PC-3 (cell line): Measurements from ENCODE around the gene CHST9. TPM values are rescaled to one million over a fixed set of nuclear protein-coding genes. Genes with fewer than 3 reads are reported as not detected.

Experiments used
- ATAC-seq: fragments of 200-7000 bp; cut with Tn5 transposase; 2 replicates; pipeline ENCODE4 v1.9.1; 2020; ENCODE audit warnings: mild to moderate bottlenecking, moderate library complexity
- BruUV-seq: library from RNA; stranded (reverse); fragments of 400-500 nt; replicated peaks from 2 replicates; lab custom pipeline; 2021; lab: Mats Ljungman, UMichigan
- CTCF ChIA-PET: fragments of 300-600 bp; sonication (Branson Sonifier 250); formaldehyde crosslinking; loops from one replicate; lab custom pipeline; 2022; ENCODE audit warnings: antibody characterized with exemption; lab: Charles Lee
- POLR2A ChIA-PET: fragments of 300-600 bp; sonication (Branson Sonifier 250); formaldehyde crosslinking; loops from one replicate; lab custom pipeline; 2022; ENCODE audit warnings: antibody characterized with exemption; ENCODE audit not compliant: unreplicated experiment; lab: Charles Lee
- DNase-seq: peaks from one replicate; pipeline ENCODE4 v3.0.0-alpha.2; 2015
- H2AFZ ChIP-seq: fragments of 300-600 bp; sonication (generic); 2 replicates; pipeline ENCODE4 v1.6.0; 2016; ENCODE audit warnings: antibody characterized with exemption, low read length
- H3F3A ChIP-seq: fragments of 300-600 bp; sonication (generic); one replicate; pipeline ENCODE4 v1.6.0; 2017; ENCODE audit warnings: antibody characterized with exemption, low read length, control low read depth, mild to moderate bottlenecking; ENCODE audit not compliant: unreplicated experiment
- H3K27ac ChIP-seq: fragments of 300-600 bp; sonication (generic); 2 replicates; pipeline ENCODE4 v1.5.1; 2016; ENCODE audit warnings: mild to moderate bottlenecking, low read length
- H3K27me3 ChIP-seq: fragments of 300-600 bp; sonication (generic); 2 replicates; pipeline ENCODE4 v1.6.1; 2016; ENCODE audit warnings: low read length, mixed read lengths
- H3K36me3 ChIP-seq: fragments of 300-600 bp; sonication (generic); 2 replicates; pipeline ENCODE4 v1.6.1; 2016; ENCODE audit warnings: low read depth, mixed run types, low read length, mixed read lengths
- H3K4me1 ChIP-seq: fragments of 300-600 bp; sonication (generic); 2 replicates; pipeline ENCODE4 v1.5.1; 2016; ENCODE audit warnings: low read length; ENCODE audit not compliant: insufficient read depth
- H3K4me2 ChIP-seq: fragments of 300-600 bp; sonication (generic); 2 replicates; pipeline ENCODE4 v1.6.0; 2016; ENCODE audit warnings: low read length
- H3K4me3 ChIP-seq: fragments of 300-600 bp; sonication (generic); 2 replicates; pipeline ENCODE4 v1.5.1; 2016; ENCODE audit warnings: mild to moderate bottlenecking, low read length, mixed read lengths
- H3K79me2 ChIP-seq: fragments of 300-600 bp; sonication (generic); 2 replicates; pipeline ENCODE4 v1.6.1; 2017; ENCODE audit warnings: low read length, mixed read lengths
- H3K9ac ChIP-seq: fragments of 300-600 bp; sonication (generic); 2 replicates; pipeline ENCODE4 v1.6.0; 2016; ENCODE audit warnings: mild to moderate bottlenecking, low read length
- H3K9me2 ChIP-seq: fragments of 300-600 bp; sonication (generic); replicated peaks from 2 replicates; pipeline ENCODE4 v1.6.1; 2016; ENCODE audit warnings: mixed run types, low read length, mixed read lengths
- H3K9me3 ChIP-seq: fragments of 300-600 bp; sonication (generic); 2 replicates; pipeline ENCODE4 v1.6.1; 2016; ENCODE audit warnings: low read length, mixed read lengths
- H4K20me1 ChIP-seq: fragments of 300-600 bp; sonication (generic); 2 replicates; pipeline ENCODE4 v1.6.1; 2016; ENCODE audit warnings: low read length, mixed read lengths
- EZH2 ChIP-seq: fragments of 300-600 bp; sonication (generic); IDR thresholded peaks from one replicate; pipeline ENCODE4 v1.6.1; 2017; ENCODE audit warnings: antibody characterized with exemption, mild to moderate bottlenecking, low read length; ENCODE audit not compliant: unreplicated experiment
- EZH2phosphoT487 ChIP-seq: fragments of 300-600 bp; sonication (generic); IDR thresholded peaks from 2 replicates; pipeline ENCODE4 v1.6.1; 2018; ENCODE audit warnings: mild to moderate bottlenecking, antibody characterized with exemption, low read length, borderline replicate concordance
- intact Hi-C: fragments of 100-400 bp; cut with micrococcal nuclease; formaldehyde crosslinking; loops from 2 replicates; pipeline ENCODE4 v1.9.0; 2023
- total RNA-seq: library from RNA; depleted of rRNA; stranded (reverse); fragments of >200 nt; gene quantifications from 2 replicates; pipeline ENCODE4 v1.2.3, GENCODE V29; 2014
- TF ChIP-seq, protein P1 (sequence below): fragments of 300-600 bp; sonication (generic); conservative IDR thresholded peaks from 2 replicates; pipeline ENCODE4 v1.5.1; 2017; ENCODE audit warnings: antibody characterized with exemption, low read depth, mild to moderate bottlenecking, low read length

The CHST9 gene
- total RNA-seq, 1 experiment from 2014 or later: not detected

DNA sequence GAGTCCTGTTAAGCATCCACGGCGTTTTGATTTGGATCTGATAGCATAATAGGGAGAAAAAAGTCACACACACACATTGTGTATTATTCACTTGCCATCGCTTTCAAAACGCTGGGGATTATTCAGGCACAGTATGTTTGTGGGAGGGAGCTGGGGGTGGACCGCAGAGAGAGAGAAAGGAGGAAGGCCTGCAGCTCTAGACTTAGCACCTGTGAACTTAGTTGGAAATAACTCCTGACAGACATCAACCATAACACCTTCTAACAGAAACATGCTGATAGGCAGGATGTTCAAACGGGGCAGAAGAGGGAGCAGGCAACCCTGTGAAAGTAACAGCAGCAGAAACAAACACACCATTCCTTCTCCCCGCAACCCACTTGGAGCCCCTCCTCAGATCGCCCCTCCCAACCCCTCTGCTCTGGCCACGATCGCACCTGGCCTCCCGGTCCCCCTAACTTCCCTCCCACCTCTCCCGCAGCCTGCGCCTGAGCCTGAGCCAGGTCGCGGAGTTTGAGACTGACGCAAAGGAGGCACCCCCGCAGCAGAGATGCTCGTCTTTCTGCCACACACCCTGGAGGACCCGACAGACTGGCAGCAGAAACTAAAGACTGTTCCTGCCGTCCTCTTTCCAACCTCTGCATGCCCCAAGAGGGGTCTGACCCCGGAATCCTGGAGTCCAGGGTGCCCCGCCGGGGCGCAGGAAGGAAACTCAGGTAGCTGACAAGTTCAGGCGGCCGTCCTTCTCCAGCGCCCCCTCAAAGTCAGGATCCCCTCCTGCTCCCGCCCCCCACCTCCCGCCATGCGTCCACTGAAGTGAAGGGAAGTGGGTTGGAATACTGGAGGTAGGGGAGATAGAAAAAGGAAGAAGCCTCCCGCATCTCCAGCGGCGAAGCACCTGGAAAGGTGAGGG lies 738 bp downstream of the CHST9 start:
- no peak for DNase-seq
- CTCF ChIA-PET: no interaction called here
- TF ChIP-seq EZH2 (peak; percentile 33), EZH2phosphoT487 (no peak)
- TF ChIP-seq, protein P1, sequence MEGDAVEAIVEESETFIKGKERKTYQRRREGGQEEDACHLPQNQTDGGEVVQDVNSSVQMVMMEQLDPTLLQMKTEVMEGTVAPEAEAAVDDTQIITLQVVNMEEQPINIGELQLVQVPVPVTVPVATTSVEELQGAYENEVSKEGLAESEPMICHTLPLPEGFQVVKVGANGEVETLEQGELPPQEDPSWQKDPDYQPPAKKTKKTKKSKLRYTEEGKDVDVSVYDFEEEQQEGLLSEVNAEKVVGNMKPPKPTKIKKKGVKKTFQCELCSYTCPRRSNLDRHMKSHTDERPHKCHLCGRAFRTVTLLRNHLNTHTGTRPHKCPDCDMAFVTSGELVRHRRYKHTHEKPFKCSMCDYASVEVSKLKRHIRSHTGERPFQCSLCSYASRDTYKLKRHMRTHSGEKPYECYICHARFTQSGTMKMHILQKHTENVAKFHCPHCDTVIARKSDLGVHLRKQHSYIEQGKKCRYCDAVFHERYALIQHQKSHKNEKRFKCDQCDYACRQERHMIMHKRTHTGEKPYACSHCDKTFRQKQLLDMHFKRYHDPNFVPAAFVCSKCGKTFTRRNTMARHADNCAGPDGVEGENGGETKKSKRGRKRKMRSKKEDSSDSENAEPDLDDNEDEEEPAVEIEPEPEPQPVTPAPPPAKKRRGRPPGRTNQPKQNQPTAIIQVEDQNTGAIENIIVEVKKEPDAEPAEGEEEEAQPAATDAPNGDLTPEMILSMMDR: no peak
- ATAC-seq: no peak
- Histone ChIP-seq H3K4me2 (no peak overlapping the region), H4K20me1 (no peaks in the 10 kb centered on the region), H3K9me3 (no peaks in the 10 kb centered on the region), H3K4me1 (no peaks in the 10 kb centered on the region), H2AFZ (no peak overlapping the region), H3K79me2 (no peaks in the 10 kb centered on the region), H3F3A (no peaks in the 10 kb centered on the region), H3K27ac (no peak overlapping the region), H3K27me3 (peaks cover 70% of the 10 kb centered on the region), H3K9me2 (no peaks in the 10 kb centered on the region), H3K4me3 (no peak overlapping the region), H3K36me3 (no peaks in the 10 kb centered on the region), H3K9ac (no peak overlapping the region)
- intact Hi-C loops: no loop called here
- no TSS peak for BruUV-seq
- POLR2A ChIA-PET: no interaction called here

DNA sequence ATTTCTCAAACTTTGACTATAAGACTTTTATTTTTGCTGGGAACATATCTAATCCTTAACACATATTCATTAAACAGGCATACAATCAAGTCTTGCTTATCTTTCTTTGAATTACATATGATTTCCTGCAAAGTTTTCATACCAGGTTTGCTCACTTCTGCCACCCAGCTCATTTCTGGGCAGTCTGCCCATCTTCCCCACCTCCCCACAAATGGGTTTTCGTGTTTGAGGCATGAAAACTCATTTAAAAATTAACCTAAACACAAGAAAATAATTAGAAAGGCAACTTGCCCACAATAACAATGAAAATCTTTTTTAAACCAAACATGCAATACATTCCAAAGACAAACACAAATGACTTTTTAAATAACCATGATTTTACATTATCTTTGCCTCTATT lies 3.4 kb downstream of the CHST9 start:
- no peak for TF ChIP-seq EZH2
- TF ChIP-seq, protein P1: no peak
- TF ChIP-seq EZH2phosphoT487: no peak
- Histone ChIP-seq H3F3A (no peaks in the 10 kb centered on the region), H4K20me1 (no peaks in the 10 kb centered on the region), H3K27ac (no peak overlapping the region), H3K27me3 (peaks cover 66% of the 10 kb centered on the region), H3K4me3 (no peak overlapping the region), H3K4me1 (no peaks in the 10 kb centered on the region), H3K9me3 (no peaks in the 10 kb centered on the region), H3K4me2 (no peak overlapping the region), H2AFZ (no peak overlapping the region), H3K79me2 (no peaks in the 10 kb centered on the region), H3K36me3 (no peaks in the 10 kb centered on the region), H3K9me2 (no peaks in the 10 kb centered on the region), H3K9ac (no peak overlapping the region)
- DNase-seq (no peak), ATAC-seq (no peak)
- POLR2A ChIA-PET: no interaction called here
- BruUV-seq: no TSS peak
- CTCF ChIA-PET: no interaction called here
- intact Hi-C loops: no loop called here

DNA sequence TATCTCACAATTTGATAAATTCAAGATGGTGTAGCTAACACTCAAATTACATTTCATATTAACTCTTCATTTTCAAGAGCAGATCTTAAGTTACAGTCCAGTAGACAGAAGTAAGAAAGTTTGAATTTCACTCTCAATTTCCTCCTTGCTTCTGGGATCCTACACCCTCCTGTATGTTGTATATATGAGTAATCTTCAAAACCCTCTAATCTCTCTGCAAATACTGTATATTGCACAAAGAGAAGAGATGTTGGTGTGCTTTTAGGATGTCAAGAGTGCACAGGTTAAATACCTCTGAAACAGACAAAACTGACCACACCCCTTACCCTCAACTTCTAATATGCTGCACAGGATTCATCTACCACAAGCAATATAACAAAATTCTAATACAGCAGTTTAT lies 6.7 kb downstream of the CHST9 start:
- no peak overlapping the region for H2AFZ ChIP-seq

More for the DNA sequence above, 6.7 kb downstream of the CHST9 start:
- intact Hi-C loops: no loop called here
- no peak overlapping the region for H3K4me2 ChIP-seq
- no TSS peak for BruUV-seq
- DNase-seq (no peak), ATAC-seq (no peak)
- no peak overlapping the region for H3K27ac ChIP-seq
- H3K9ac ChIP-seq: no peak overlapping the region
- H3K4me3 ChIP-seq: no peak overlapping the region
- POLR2A ChIA-PET: no interaction called here
- H3K9me2 ChIP-seq: no peaks in the 10 kb centered on the region
- no peaks in the 10 kb centered on the region for H3F3A ChIP-seq
- no peaks in the 10 kb centered on the region for H3K36me3 ChIP-seq
- H3K4me1 ChIP-seq: no peaks in the 10 kb centered on the region
- no peaks in the 10 kb centered on the region for H3K9me3 ChIP-seq
- H4K20me1 ChIP-seq: no peaks in the 10 kb centered on the region
- no peaks in the 10 kb centered on the region for H3K79me2 ChIP-seq
- TF ChIP-seq EZH2 (no peak), EZH2phosphoT487 (no peak)
- TF ChIP-seq, protein P1: no peak
- CTCF ChIA-PET: no interaction called here
- H3K27me3 ChIP-seq: peaks cover 38% of the 10 kb centered on the region
